Effector CD4-positive, alpha-beta T cell (primary cell): ENCODE measurements around the gene NTRK3.

Experiments used
- DNase-seq: peaks from one replicate; pipeline ENCODE4 v3.0.0-alpha.2; 2020

NTRK3 gene

GRCh38 chr15:88118035-88118434 is 138.5 kb downstream of the NTRK3 start:
- DNase-seq: no peak

GRCh38 chr15:88115486-88116152 is 140.9 kb downstream of the NTRK3 start:
- no peak for DNase-seq

GRCh38 chr15:88113613-88114308 is 142.8 kb downstream of the NTRK3 start:
- DNase-seq: no peak

- DNase-seq: no peak
Measured at GRCh38 chr15:88108991-88109390, 147.5 kb downstream of the NTRK3 start.

GRCh38 chr15:88108477-88108876 is 148.1 kb downstream of the NTRK3 start:
- DNase-seq: no peak

- DNase-seq: no peak
Measured at GRCh38 chr15:88106074-88106473, 150.5 kb downstream of the NTRK3 start.

GRCh38 chr15:88104357-88104756 is 152.2 kb downstream of the NTRK3 start:
- no peak for DNase-seq

GRCh38 chr15:88100181-88100580 is 156.4 kb downstream of the NTRK3 start:
- DNase-seq: no peak

- DNase-seq: no peak
Measured at GRCh38 chr15:88098361-88098760, 158.2 kb downstream of the NTRK3 start.

- no peak for DNase-seq
Measured at GRCh38 chr15:88091444-88092016, 165.0 kb downstream of the NTRK3 start.

GRCh38 chr15:88090481-88091011 is 166.0 kb downstream of the NTRK3 start:
- no peak for DNase-seq

- DNase-seq: no peak
Measured at GRCh38 chr15:88089731-88090130, 166.8 kb downstream of the NTRK3 start.

- DNase-seq: no peak
Measured at GRCh38 chr15:88089024-88089620, 167.4 kb downstream of the NTRK3 start.

- DNase-seq: no peak
Measured at GRCh38 chr15:88083811-88084760, 172.5 kb downstream of the NTRK3 start.

- DNase-seq: no peak
Measured at GRCh38 chr15:88080616-88081015, 175.9 kb downstream of the NTRK3 start.

- DNase-seq: no peak
Measured at GRCh38 chr15:88077296-88078020, 179.1 kb downstream of the NTRK3 start.

- DNase-seq: no peak
Measured at GRCh38 chr15:88076328-88076727, 180.2 kb downstream of the NTRK3 start.

GRCh38 chr15:88075102-88075501 is 181.4 kb downstream of the NTRK3 start:
- no peak for DNase-seq

- no peak for DNase-seq
Measured at GRCh38 chr15:88074386-88074785, 182.2 kb downstream of the NTRK3 start.

GRCh38 chr15:88073391-88073691 is 183.2 kb downstream of the NTRK3 start:
- DNase-seq: no peak

GRCh38 chr15:88072598-88073390 is 183.7 kb downstream of the NTRK3 start:
- no peak for DNase-seq
